ENCODE data around the gene SLC12A6. TPM values are rescaled to one million over a fixed set of nuclear protein-coding genes. Genes with fewer than 3 reads are reported as not detected.

Gene SLC12A6
- total and polyA plus RNA-seq, 2 of the 13 experiments (the other 11 are each of a cell fraction or from before 2014, with no cell fraction given) = 15.2 to 30.1 TPM

DNA sequence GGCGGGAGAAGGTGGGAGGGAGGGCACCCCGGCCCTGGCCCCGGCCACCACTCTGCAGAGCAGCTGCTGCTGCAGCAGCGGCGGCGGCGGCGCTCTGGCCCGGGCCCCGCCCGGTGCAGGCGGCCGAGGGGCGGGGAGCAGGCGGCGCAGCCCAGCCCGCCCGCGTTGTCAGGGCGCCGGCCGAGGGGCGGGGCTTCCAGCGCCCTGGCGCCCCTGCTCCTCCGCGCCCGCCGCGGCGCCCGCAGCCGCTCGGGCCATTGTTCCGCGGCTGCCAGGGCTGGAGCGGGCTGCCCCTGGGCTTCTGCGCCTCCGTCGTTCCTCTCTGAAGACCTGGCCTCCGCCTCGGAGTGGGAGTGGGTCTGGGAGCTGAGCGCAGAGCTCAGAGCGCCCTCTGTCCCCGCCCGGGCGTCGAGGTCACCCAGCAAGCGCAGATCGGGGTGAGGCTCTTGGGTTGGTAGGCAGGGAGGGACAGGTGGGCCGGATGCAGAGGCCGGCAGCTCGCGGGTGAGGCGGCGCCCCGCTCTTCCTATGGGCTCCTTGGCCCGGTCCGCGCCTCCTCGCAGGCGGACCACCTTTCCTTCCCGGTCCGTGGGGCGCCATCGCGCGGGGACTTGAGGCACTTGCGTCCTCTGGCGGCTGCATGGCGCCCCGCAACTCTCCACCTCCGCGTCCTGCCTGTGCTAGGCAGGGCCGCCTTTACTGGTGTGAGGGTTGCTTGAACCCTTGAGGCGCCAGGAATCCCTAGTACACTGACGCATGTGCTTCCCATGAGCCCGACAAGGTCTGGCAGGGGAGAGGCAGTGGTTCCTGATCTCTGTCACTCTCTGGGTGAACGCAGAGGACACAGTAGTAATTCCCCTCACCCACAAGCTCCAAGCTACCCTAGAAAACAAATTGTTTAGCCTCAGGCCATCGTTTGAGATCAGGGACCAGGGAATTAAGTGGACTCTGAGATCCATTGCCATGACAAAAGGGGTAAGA is 29.8 kb upstream of the SLC12A6 start, which contains the start of gene LPCAT4 (continued):
- TF ChIP-seq ZNF550 (CRISPR knock-in tag; IDR thresholded peaks at IDR 0.05; ENCODE audit: borderline replicate concordance) (no peak), POGZ (CRISPR knock-in tag; IDR thresholded peaks at IDR 0.05) (peak; percentile 67; the same call in 1 of the 2 replicates), HMG20A (CRISPR knock-in tag; IDR thresholded peaks at IDR 0.05; ENCODE audit: borderline replicate concordance) (0 out of 2 replicates have a peak, but pooled peaks have one; percentile 25), ARHGAP35 (CRISPR knock-in tag; IDR thresholded peaks at IDR 0.05; ENCODE audit: borderline replicate concordance) (peak; percentile 73; the same call in 1 of the 2 replicates), RNF2 (conservative IDR thresholded peaks at IDR 0.05; ENCODE audit: low read depth) (peak; percentile 84; the same call in 1 of the 2 replicates), CENPX (CRISPR knock-in tag; IDR thresholded peaks at IDR 0.05) (no peak), KLF6 (CRISPR knock-in tag; IDR thresholded peaks at IDR 0.05) (no peak), SRSF1 (optimal IDR thresholded peaks at IDR 0.05; ENCODE audit: low read depth, low read length) (peak; percentile 48), NFATC3 (CRISPR knock-in tag; IDR thresholded peaks at IDR 0.05) (0 out of 2 replicates have a peak, but pooled peaks have one; percentile 40), DNMT3B (CRISPR knock-in tag; conservative IDR thresholded peaks at IDR 0.05) (no peak), NFYB (CRISPR knock-in tag; IDR thresholded peaks at IDR 0.05) (no peak), ZNF430 (CRISPR knock-in tag; IDR thresholded peaks at IDR 0.05) (peak; percentile 69), HNRNPL (IDR thresholded peaks at IDR 0.05; ENCODE audit: low read depth, low read length) (0 out of 2 replicates have a peak, but pooled peaks have one; percentile 33), ZKSCAN8 (CRISPR knock-in tag; IDR thresholded peaks at IDR 0.05; ENCODE audit: borderline replicate concordance) (no peak), ZNF530 (CRISPR knock-in tag; IDR thresholded peaks at IDR 0.05; ENCODE audit: low read depth) (no peak)
- TF ChIP-seq, protein P1, sequence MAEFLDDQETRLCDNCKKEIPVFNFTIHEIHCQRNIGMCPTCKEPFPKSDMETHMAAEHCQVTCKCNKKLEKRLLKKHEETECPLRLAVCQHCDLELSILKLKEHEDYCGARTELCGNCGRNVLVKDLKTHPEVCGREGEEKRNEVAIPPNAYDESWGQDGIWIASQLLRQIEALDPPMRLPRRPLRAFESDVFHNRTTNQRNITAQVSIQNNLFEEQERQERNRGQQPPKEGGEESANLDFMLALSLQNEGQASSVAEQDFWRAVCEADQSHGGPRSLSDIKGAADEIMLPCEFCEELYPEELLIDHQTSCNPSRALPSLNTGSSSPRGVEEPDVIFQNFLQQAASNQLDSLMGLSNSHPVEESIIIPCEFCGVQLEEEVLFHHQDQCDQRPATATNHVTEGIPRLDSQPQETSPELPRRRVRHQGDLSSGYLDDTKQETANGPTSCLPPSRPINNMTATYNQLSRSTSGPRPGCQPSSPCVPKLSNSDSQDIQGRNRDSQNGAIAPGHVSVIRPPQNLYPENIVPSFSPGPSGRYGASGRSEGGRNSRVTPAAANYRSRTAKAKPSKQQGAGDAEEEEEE (CRISPR knock-in tag; IDR thresholded peaks at IDR 0.05; ENCODE audit: borderline replicate concordance) = 0 out of 2 replicates have a peak, but pooled peaks have one; percentile 80
- TF ChIP-seq, protein P2, sequence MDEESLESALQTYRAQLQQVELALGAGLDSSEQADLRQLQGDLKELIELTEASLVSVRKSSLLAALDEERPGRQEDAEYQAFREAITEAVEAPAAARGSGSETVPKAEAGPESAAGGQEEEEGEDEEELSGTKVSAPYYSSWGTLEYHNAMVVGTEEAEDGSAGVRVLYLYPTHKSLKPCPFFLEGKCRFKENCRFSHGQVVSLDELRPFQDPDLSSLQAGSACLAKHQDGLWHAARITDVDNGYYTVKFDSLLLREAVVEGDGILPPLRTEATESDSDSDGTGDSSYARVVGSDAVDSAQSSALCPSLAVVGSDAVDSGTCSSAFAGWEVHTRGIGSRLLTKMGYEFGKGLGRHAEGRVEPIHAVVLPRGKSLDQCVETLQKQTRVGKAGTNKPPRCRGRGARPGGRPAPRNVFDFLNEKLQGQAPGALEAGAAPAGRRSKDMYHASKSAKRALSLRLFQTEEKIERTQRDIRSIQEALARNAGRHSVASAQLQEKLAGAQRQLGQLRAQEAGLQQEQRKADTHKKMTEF (CRISPR knock-in tag; IDR thresholded peaks at IDR 0.05) = peak; percentile 86
- TF ChIP-seq, protein P3, sequence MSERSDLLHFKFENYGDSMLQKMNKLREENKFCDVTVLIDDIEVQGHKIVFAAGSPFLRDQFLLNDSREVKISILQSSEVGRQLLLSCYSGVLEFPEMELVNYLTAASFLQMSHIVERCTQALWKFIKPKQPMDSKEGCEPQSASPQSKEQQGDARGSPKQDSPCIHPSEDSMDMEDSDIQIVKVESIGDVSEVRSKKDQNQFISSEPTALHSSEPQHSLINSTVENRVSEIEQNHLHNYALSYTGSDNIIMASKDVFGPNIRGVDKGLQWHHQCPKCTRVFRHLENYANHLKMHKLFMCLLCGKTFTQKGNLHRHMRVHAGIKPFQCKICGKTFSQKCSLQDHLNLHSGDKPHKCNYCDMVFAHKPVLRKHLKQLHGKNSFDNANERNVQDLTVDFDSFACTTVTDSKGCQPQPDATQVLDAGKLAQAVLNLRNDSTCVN (CRISPR knock-in tag; IDR thresholded peaks at IDR 0.05; ENCODE audit: borderline replicate concordance) = no peak
- TF ChIP-seq, protein P4, sequence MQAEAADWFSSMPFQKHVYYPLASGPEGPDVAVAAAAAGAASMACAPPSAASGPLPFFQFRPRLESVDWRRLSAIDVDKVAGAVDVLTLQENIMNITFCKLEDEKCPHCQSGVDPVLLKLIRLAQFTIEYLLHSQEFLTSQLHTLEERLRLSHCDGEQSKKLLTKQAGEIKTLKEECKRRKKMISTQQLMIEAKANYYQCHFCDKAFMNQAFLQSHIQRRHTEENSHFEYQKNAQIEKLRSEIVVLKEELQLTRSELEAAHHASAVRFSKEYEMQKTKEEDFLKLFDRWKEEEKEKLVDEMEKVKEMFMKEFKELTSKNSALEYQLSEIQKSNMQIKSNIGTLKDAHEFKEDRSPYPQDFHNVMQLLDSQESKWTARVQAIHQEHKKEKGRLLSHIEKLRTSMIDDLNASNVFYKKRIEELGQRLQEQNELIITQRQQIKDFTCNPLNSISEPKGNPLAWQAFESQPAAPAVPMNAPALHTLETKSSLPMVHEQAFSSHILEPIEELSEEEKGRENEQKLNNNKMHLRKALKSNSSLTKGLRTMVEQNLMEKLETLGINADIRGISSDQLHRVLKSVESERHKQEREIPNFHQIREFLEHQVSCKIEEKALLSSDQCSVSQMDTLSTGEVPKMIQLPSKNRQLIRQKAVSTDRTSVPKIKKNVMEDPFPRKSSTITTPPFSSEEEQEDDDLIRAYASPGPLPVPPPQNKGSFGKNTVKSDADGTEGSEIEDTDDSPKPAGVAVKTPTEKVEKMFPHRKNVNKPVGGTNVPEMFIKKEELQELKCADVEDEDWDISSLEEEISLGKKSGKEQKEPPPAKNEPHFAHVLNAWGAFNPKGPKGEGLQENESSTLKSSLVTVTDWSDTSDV (CRISPR knock-in tag; IDR thresholded peaks at IDR 0.05) = no peak
- TF ChIP-seq, protein P5, sequence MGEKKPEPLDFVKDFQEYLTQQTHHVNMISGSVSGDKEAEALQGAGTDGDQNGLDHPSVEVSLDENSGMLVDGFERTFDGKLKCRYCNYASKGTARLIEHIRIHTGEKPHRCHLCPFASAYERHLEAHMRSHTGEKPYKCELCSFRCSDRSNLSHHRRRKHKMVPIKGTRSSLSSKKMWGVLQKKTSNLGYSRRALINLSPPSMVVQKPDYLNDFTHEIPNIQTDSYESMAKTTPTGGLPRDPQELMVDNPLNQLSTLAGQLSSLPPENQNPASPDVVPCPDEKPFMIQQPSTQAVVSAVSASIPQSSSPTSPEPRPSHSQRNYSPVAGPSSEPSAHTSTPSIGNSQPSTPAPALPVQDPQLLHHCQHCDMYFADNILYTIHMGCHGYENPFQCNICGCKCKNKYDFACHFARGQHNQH (CRISPR knock-in tag; IDR thresholded peaks at IDR 0.05) = peak; percentile 81

Data from HepG2 (cell line).